ENCODE measurements around the gene ICAM2. TPM values are rescaled to one million over a fixed set of nuclear protein-coding genes. Genes with fewer than 3 reads are reported as not detected.

The ICAM2 gene
- total and polyA plus RNA-seq, 2 donors from 2014 or later: 38.8 to 55.8 TPM

- no peak for TF ChIP-seq CTCF (IDR thresholded peaks at IDR 0.05; ENCODE audit: borderline replicate concordance, extremely low read depth, insufficient read depth)
- H3K36me3 ChIP-seq (ENCODE audit: control insufficient read depth in 2 of 3, insufficient read depth in 3 of 3, low read length in 3 of 3): no peaks in the 10 kb centered on the region
- peaks cover 0 to 2% (median 0%) of the 10 kb centered on the region in 3 donors for H3K4me1 ChIP-seq (ENCODE audit: control insufficient read depth in 2 of 3, insufficient read depth in 2 of 3, low read depth in 1 of 3, low read length in 3 of 3)
- DNase-seq (no peak), FAIRE-seq (no peak)
- no peak overlapping the region for H3K9ac ChIP-seq (ENCODE audit: low read length in 3 of 3)
- H3K4me3 ChIP-seq (ENCODE audit: low read length in 3 of 3): no peak overlapping the region
- intact Hi-C loops (cut with DNase I): no loop called here
- no peaks in the 10 kb centered on the region for H3K9me3 ChIP-seq (ENCODE audit: control insufficient read depth in 2 of 3, insufficient read depth in 1 of 3, low read length in 3 of 3)
- H3K27ac ChIP-seq (ENCODE audit: low read depth in 2 of 2, low read length in 2 of 2): no peak overlapping the region
- no peaks in the 10 kb centered on the region for H3K27me3 ChIP-seq (ENCODE audit: control insufficient read depth, insufficient read depth, low read length)
Observed at GRCh38 chr17:63966646-63967264, 53.7 kb downstream of the ICAM2 start.

GRCh38 chr17:63963123-63963522 lies 57.3 kb downstream of the ICAM2 start:
- FAIRE-seq: no peak
- H3K36me3 ChIP-seq (ENCODE audit: control insufficient read depth in 2 of 3, insufficient read depth in 3 of 3, low read length in 3 of 3): no peaks in the 10 kb centered on the region
- peak overlapping the region; percentile 33 to 51 for H3K27ac ChIP-seq (ENCODE audit: low read depth in 2 of 2, low read length in 2 of 2)
- TF ChIP-seq CTCF (IDR thresholded peaks at IDR 0.05; ENCODE audit: borderline replicate concordance, extremely low read depth, insufficient read depth): no peak
- no peak overlapping the region for H3K4me3 ChIP-seq (ENCODE audit: low read length in 3 of 3)
- DNase-seq: peak in 1 of 5 donors; percentile 45
- intact Hi-C loops (cut with DNase I): no loop called here
- peaks cover 0 to 6% (median 0%) of the 10 kb centered on the region in 3 donors for H3K4me1 ChIP-seq (ENCODE audit: control insufficient read depth in 2 of 3, insufficient read depth in 2 of 3, low read depth in 1 of 3, low read length in 3 of 3)
- no peaks in the 10 kb centered on the region for H3K27me3 ChIP-seq (ENCODE audit: control insufficient read depth, insufficient read depth, low read length)
- H3K9me3 ChIP-seq (ENCODE audit: control insufficient read depth in 2 of 3, insufficient read depth in 1 of 3, low read length in 3 of 3): no peaks in the 10 kb centered on the region
- no peak overlapping the region for H3K9ac ChIP-seq (ENCODE audit: low read length in 3 of 3)

- Histone ChIP-seq H3K4me3 (ENCODE audit: low read length in 3 of 3) (no peak overlapping the region), H3K4me1 (ENCODE audit: control insufficient read depth in 2 of 3, insufficient read depth in 2 of 3, low read depth in 1 of 3, low read length in 3 of 3) (peaks cover 0 to 6% (median 0%) of the 10 kb centered on the region in 3 donors), H3K9me3 (ENCODE audit: control insufficient read depth in 2 of 3, insufficient read depth in 1 of 3, low read length in 3 of 3) (no peaks in the 10 kb centered on the region), H3K9ac (ENCODE audit: low read length in 3 of 3) (no peak overlapping the region), H3K27ac (ENCODE audit: low read depth in 2 of 2, low read length in 2 of 2) (peak overlapping the region in 1 of 2 donors; percentile 33), H3K36me3 (ENCODE audit: control insufficient read depth in 2 of 3, insufficient read depth in 3 of 3, low read length in 3 of 3) (no peaks in the 10 kb centered on the region), H3K27me3 (ENCODE audit: control insufficient read depth, insufficient read depth, low read length) (no peaks in the 10 kb centered on the region)
- DNase-seq (no peak), FAIRE-seq (no peak)
- TF ChIP-seq CTCF (IDR thresholded peaks at IDR 0.05; ENCODE audit: borderline replicate concordance, extremely low read depth, insufficient read depth): no peak
- intact Hi-C loops (cut with DNase I): no loop called here
Observed at GRCh38 chr17:63962298-63962744, 58.1 kb downstream of the ICAM2 start.

All from kidney (tissue), 14 donors.